ENCODE results near the gene NUCKS1.
"Not testable (repeated sequence)": the region's sequence is repeated elsewhere in the genome, so short reads cannot be mapped to it uniquely, and the experiment has no call there.

The NUCKS1 gene

DNA sequence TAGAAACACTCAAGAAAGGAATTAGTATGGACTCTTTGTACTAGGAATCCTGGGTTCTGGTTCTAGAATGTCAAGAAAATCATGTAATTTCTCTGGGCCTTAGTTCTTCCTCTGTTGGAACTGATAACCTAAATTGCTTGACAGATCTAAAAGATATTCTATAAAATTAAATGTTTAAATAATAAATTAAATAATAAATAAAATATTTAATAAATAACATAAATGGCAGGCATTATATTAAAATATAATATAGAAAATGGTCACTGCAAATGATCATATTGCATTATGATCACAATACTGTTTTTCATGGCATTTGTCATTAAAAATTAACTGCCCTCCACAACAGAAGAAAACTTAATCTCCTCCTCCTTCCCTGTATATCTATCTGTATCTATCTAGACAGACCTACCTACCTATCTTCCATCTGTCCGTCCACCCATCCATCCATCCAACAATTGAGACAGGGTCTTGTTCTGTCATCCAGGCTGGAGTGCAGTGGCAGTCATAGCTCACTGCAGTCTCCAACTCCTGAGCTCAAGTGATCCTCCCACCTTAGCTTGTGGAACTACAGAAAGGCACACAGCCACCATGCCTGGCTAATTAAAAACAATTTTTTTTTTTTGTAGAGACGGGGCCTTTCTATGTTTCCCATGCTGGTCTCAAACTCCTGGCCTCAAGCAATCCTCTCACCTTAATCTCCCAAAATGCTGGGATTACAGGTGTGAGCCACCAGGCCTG lies 16.4 kb downstream of the NUCKS1 start:
- no peak for TF ChIP-seq ZNF274 (IDR thresholded peaks at IDR 0.05; ENCODE audit: low read depth, low read length)
- H3K4me3 ChIP-seq (ENCODE audit: low read length): no peak overlapping the region

DNA sequence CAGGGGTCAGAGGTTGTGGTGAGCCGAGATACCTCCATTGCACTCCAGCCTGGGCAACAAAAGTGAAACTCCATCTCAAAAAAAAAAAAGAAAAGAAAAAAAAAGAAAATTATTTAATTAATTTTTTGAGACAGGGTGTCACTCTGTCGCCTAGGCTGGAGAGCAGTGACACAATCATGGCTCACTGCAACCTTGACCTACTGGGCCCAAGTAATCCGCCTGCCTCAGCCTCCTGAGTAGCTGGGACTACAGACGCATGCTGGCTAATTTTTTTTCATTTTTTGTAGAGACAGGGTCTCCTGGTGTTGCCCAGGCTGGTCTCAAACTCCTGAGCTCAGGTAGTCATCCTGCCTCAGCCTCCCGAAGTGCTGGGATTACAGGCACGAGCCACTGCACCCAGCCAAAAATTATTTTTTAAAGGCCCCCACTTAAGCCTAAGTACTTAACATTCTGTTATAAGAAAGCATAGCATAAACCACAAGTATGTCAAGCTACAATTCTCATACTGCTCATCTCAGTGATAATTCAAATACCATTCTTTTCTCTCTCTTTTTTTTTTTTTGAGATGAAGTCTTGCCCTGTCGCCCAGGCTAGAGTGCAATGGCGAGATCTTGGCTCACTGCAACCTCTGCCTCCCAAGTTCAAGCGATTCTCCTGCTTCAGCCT lies 19.9 kb downstream of the NUCKS1 start:
- no peak for TF ChIP-seq ZNF274 (IDR thresholded peaks at IDR 0.05; ENCODE audit: low read depth, low read length)
- no peak overlapping the region for H3K4me3 ChIP-seq (ENCODE audit: low read length)

DNA sequence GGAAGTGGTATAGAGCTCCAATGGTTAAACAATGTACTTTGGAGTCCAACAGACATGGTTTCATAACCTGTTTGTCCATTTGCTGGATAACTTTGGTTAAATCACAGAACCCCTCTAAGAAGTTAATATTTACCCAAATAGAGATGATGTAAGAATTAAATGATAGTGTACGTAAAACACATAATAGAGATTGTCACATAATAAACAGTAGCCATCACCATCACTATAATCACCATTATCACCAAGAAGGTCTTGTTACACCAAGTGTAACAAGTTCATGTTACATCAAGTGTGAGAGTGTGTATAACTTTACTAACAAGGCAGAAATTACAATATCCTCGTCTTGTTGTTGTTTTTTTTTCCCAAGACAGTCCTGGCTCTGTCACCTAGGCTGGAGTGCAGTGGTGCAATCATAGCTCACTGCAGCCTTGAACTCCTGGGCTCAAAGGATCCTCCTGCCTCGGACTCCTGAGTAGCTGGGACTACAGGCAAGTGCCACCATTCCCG lies 23.3 kb downstream of the NUCKS1 start:
- no peak overlapping the region for H3K4me3 ChIP-seq (ENCODE audit: low read length)
- TF ChIP-seq ZNF274 (IDR thresholded peaks at IDR 0.05; ENCODE audit: low read depth, low read length): no peak

DNA sequence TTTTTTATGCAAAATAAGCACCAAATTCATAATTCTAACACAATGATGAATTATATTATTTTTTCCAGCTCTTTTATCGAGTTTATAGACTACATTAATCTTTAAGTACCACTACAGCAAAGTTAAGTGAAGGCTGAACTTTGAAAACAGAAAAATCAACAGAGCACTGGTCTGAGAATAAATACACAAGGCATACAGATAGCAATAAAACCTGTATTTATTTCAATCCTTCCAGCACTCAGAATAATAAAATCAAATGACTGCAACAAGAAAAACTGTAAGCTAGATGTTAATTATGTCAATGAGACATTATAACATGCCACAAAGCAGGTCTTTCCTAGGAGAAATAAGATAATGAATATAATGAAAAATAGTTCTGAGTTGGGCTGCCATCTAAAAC lies 24.5 kb downstream of the NUCKS1 start:
- no peak for TF ChIP-seq ZNF274 (IDR thresholded peaks at IDR 0.05; ENCODE audit: low read depth, low read length)
- no peak overlapping the region for H3K4me3 ChIP-seq (ENCODE audit: low read length)

DNA sequence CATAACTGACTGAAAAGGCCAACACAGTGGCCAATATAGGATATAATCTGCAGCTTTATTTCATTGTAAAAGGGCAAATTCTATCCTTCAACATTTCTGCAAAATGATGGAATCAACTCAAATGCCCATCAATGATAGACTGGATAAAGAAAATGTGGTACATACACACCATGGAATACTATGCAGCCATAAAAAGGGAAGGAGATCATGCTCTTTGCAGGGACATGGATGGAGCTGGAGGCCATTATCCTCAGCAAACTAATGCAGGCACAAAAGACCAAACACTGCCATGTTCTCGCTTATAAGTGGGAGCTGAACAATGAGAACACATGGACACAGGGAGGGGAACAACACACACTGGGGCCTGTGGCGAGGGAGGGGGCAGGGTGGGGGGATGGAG lies 29.2 kb downstream of the NUCKS1 start:
- not testable (repeated sequence) for H3K4me3 ChIP-seq (ENCODE audit: low read length)

DNA sequence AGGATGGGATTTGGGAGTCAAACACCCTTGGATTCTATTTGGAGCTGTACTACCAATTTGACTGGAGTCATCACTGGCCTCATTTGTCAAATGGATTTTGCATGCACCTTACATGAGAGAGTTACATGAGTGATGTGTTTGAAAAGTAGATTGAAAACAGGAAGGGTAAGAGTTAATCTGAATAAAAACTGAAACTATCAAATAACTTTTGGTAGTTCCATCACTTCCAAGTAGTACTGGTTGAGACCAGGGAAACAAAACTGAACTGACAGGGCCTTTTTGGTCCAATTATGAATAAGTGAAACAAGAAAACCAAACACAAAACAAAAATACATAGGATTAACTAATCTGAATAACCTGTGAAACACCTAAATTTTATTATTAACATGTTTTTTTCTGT lies 30.2 kb downstream of the NUCKS1 start:
- TF ChIP-seq ZNF274 (IDR thresholded peaks at IDR 0.05; ENCODE audit: low read depth, low read length): no peak

DNA sequence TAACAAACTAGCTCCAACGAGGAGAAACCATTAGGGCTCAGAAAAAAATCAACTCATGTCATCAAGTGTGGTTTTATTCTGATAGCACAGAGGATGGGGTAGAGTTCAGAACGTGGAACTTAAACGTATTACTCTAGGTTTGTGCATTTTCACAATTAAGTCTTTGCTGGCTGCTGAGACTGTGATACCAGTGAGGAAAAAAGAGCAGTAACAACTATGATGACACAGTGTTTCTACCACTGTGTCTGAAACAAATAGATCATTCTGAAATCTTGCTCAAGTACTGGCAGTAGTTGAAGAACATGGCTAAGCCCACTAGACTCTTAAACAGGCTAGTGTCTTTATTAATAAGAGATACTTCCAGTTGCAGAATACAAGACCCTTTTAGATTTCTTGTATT lies 31.0 kb downstream of the NUCKS1 start:
- H3K4me3 ChIP-seq (ENCODE audit: low read length): no peak overlapping the region
- no peak for TF ChIP-seq ZNF274 (IDR thresholded peaks at IDR 0.05; ENCODE audit: low read depth, low read length)

More for the DNA sequence above, 30.2 kb downstream of the NUCKS1 start:
- H3K4me3 ChIP-seq (ENCODE audit: low read length): no peak overlapping the region

DNA sequence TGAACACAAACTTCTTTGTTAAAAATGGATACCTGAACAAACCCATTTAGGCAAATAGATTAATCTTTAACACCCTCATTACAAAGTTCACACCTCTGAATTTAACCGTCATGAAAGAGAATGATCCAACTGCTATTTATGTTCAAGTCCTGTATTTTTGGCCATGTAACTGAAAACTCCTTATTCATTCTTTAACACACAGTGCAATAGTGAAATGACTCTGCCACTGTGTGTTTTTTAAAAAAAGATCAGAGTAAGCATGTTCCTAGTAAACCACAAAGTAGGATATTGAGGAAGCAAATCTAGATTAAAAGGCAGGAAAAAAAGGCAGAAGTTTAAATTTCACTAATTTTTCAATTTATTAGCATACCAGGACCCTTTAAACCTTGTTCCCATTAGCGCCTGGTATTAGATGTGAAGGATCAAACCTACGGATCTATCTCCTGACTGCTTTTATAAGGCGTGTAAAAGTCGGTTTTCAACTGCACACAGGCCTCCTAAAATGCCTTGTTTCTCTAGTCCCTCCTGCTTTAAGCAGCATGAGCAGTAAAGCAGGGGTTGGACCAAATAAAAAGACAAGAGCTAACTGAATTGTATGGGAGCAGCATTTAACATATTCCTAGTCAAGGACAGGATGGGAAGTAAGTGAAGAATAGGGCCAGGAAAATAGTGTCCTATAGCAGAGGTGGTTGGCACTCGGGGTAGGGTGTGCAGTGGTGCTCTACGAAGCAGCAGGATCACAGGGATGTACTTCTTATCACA lies 33.4 kb downstream of the NUCKS1 start:
- H3K4me3 ChIP-seq (ENCODE audit: low read length): no peak overlapping the region
- TF ChIP-seq ZNF274 (IDR thresholded peaks at IDR 0.05; ENCODE audit: low read depth, low read length): no peak

DNA sequence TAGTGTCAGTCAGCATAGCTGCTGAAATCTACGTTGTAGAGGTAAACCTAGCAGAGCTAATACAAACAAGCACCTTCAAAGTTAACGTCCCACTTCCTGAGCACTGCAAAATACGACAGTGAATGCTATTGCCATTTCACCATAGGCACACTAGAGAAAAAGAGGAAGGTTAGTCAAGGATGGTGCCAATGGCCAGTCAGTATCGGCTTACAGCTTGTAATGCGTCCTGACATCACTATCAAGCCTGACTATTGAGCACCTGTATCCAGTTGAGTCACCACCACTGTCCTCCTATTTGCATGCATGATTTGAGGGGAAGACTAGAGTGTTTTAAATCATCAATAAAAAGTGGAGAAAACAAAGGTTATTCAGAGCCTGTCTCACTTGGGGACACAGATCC lies 34.4 kb downstream of the NUCKS1 start:
- no peak overlapping the region for H3K4me3 ChIP-seq (ENCODE audit: low read length)
- no peak for TF ChIP-seq ZNF274 (IDR thresholded peaks at IDR 0.05; ENCODE audit: low read depth, low read length)

DNA sequence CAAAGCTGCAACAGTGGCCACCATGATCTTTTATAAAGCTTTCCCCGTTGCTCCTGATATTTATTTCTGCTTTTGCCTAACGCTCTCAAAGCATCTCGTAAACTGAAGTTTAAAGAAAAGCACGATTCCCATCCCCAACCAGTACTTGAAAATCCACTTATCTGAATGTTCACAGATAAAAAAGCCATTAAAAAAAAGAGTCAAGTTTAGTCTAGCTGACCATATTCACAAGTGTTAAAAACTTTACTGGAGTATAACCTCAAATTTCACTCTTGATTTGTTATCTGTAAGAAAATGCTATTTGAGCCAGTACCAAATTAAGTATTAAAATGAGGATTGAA lies 35.1 kb downstream of the NUCKS1 start:
- no peak overlapping the region for H3K4me3 ChIP-seq (ENCODE audit: low read length)
- no peak for TF ChIP-seq ZNF274 (IDR thresholded peaks at IDR 0.05; ENCODE audit: low read depth, low read length)

DNA sequence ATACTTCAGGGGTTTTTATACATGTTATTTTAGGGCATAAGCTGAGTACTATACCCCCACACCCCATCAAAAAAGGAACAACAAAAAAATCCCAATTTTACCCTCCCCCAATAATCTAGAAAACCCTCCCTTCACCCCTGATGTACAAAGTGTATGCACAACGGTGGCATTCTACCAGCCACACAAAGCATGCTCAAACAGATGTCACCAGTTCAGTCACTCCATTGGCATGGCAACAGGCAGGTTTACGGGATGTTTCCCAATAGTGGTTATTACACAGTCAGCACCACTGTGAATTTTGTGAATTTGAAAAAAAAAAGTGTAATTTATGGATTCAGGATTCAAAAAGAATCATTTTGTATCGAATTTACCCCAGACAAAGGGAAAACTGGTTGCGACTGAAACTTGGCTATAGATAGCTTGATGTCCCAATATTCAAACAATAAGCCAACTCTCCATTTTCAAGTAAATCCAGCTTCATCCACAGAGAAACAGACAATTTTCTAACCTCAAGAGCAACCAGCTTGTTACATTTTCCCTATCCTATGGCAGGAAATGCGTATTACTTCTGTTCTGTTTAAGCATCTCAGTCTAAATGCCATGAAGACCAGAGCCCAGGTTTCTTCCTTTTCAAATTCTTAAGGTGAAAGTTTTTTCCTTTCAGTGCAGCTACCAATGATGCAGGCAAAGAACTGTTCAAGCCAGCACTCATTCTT lies 35.6 kb downstream of the NUCKS1 start:
- H3K4me3 ChIP-seq (ENCODE audit: low read length): no peak overlapping the region
- no peak for TF ChIP-seq ZNF274 (IDR thresholded peaks at IDR 0.05; ENCODE audit: low read depth, low read length)

DNA sequence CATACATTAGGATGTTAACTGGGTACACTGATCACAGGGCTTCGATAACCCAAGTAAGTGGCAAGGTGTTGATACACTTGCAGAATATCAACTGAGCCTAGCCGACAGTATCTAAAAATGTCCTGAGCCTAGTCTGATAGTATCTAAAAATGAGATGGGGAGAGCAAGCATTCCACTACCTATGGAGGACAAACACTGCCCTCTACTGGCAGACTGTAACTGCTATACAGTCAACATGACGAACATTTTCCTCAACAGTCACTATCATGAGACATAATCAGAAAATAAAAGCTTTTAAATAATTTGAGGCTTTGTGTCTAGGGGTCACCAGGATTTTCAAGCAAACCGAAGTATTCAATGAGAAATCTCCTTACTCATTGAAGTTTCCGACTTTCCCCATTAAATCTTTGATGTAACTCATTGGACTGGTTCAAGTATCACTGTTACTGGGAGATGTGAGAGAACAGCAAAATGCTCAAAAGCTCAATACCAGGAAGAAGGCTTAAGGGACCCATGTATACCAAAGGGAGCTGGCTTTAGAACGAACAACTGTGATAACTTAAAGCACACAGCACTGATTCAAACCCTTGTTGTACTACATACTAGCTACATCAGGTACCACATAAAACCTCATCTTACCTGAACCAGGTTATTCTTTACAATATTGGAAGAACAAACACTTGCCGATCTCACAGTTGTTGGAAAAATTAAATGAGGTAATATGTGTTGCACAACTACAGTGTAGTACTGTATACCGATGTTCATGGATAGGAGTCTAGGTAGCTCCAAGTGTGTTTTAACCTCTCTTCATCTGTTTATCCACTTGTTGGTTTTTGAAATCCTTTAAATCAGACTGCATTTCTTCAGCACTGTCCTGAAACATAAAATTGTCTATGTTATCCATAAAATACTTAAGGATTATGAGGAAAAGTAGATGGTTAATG lies 38.6 kb downstream of the NUCKS1 start:
- no peak for TF ChIP-seq ZNF274 (IDR thresholded peaks at IDR 0.05; ENCODE audit: low read depth, low read length)
- H3K4me3 ChIP-seq (ENCODE audit: low read length): no peak overlapping the region
